Muscle of leg (tissue), 11 donors: ENCODE data around the gene GAPT. TPM values are rescaled to one million over a fixed set of nuclear protein-coding genes. Genes with fewer than 3 reads are reported as not detected.
"Not testable (repeated sequence)": the region's sequence is repeated elsewhere in the genome, so short reads cannot be mapped to it uniquely, and the experiment has no call there.

Source experiments
- DNase-seq: peaks from one replicate; pipeline ENCODE4 v3.0.0; 2013
- H3K27ac ChIP-seq: one replicate; pipeline ENCODE4 v1.5.1; 2013; ENCODE audit warnings: mild to moderate bottlenecking, low read length, control low read depth
- H3K27me3 ChIP-seq: one replicate; pipeline ENCODE4 v1.6.1; 2013; ENCODE audit warnings: low read length; ENCODE audit not compliant: control insufficient read depth, insufficient read depth
- H3K36me3 ChIP-seq: one replicate; pipeline ENCODE4 v1.6.1; 2013; ENCODE audit warnings: low read length; ENCODE audit not compliant: control insufficient read depth, insufficient read depth
- H3K4me1 ChIP-seq: one replicate; pipeline ENCODE4 v1.6.1; 2013; ENCODE audit warnings: low read length; ENCODE audit not compliant: control insufficient read depth, insufficient read depth
- H3K4me3 ChIP-seq: one replicate; pipeline ENCODE4 v1.5.1; 2013; ENCODE audit warnings: low read length, control low read depth
- H3K9me3 ChIP-seq: replicated peaks from 2 replicates; pipeline ENCODE4 v1.6.1; 2013; ENCODE audit warnings: low read depth, low read length; ENCODE audit not compliant: control insufficient read depth
- WGBS: methylation state at CpG from one replicate; pipeline ENCODE4 v1.1.5; 2013; ENCODE audit warnings: missing lambda C conversion rate; ENCODE audit not compliant: insufficient coverage; 5-methylcytosine and 5-hydroxymethylcytosine counted together
- polyA plus RNA-seq, 8 donors: library from polyadenylated mRNA; unstranded; fragments of 120-200 nt; gene quantifications; one replicate each; pipeline versions ENCODE4 v1.2.1 to v1.2.3, GENCODE V29; 2013; ENCODE audit warnings: inconsistent platforms in 1 of 8, low replicate concordance in 1 of 8; ENCODE audit not compliant: insufficient read length in 8 of 8, insufficient read depth in 1 of 8
- total RNA-seq: library from RNA; stranded (reverse); fragments of 120-200 nt; gene quantifications from one replicate; pipeline ENCODE4 v1.2.4, GENCODE V29; 2013

The GAPT gene
- total and polyA plus RNA-seq, 9 donors = 0.44 to 0.96 (median 0.76) TPM

- 83% methylated on average over 3 of the region's 9 CpGs for WGBS
- H3K9me3 ChIP-seq, H3K4me1 ChIP-seq, H3K36me3 ChIP-seq, DNase-seq, H3K27ac ChIP-seq, H3K27me3 ChIP-seq, H3K4me3 ChIP-seq: not testable (repeated sequence)
These were observed 50.7 kb downstream of the GAPT start for GRCh38 chr5:58541935-58542334.

DNA sequence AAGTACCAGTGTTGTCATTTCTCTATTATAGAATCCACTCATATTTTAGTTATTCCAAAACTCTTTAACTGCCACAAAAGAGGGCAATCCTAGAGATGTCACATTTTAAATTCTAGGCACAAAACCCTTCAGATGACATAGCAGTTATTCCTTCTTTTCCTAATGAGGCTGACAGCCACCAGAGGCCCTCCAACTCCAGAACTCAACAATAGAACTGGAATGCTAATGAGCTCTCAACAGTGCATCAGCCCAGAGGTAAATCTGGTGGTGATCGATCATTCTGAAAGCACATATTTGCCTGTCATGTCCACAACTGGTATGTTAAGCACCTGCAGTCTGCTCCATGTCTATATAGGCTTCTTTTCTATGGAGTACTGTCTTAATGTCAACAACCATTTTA is 51.5 kb downstream of the GAPT start:
- Histone ChIP-seq H3K4me1 (no peaks in the 10 kb centered on the region), H3K36me3 (no peaks in the 10 kb centered on the region), H3K9me3 (no peaks in the 10 kb centered on the region), H3K27ac (no peak overlapping the region), H3K4me3 (no peak overlapping the region), H3K27me3 (no peaks in the 10 kb centered on the region)
- 100% methylated on average over 1 of the region's 1 CpG for WGBS
- DNase-seq = no peak

GRCh38 chr5:58543723-58544122 is 52.5 kb downstream of the GAPT start:
- Histone ChIP-seq H3K4me3 (no peak overlapping the region), H3K27ac (no peak overlapping the region), H3K4me1 (no peaks in the 10 kb centered on the region), H3K27me3 (no peaks in the 10 kb centered on the region), H3K9me3 (no peaks in the 10 kb centered on the region), H3K36me3 (no peaks in the 10 kb centered on the region)
- WGBS = 86% methylated on average over 1 of the region's 2 CpGs
- DNase-seq = no peak

DNA sequence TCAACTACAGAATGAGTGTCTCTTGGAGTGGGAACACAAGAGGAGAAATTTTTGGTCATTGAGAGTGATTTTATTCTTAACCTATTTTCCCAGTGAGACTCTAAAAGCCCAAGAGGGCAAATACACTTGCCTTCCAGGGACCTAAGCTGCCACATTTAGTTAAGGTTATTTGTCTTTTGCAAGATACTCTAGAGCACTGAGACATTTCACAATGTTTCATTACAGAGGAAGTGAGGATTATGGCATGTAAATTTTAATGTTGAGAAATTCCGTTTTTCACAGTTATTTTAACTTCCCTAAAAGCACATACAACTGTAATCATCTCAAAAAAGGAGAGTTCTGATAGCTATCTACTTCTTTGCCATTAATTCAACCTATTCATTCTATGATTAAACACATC is 53.0 kb downstream of the GAPT start:
- Histone ChIP-seq H3K27me3 (no peaks in the 10 kb centered on the region), H3K27ac (no peak overlapping the region), H3K4me3 (no peak overlapping the region), H3K9me3 (no peaks in the 10 kb centered on the region), H3K4me1 (no peaks in the 10 kb centered on the region), H3K36me3 (no peaks in the 10 kb centered on the region)
- DNase-seq = peak; percentile 24
- no CpG with 5 or more reads among the region's 1 CpG for WGBS

GRCh38 chr5:58544926-58545325 is 53.7 kb downstream of the GAPT start:
- no peak overlapping the region for H3K27ac ChIP-seq
- WGBS = no CpG with 5 or more reads among the region's 2 CpGs
- no peaks in the 10 kb centered on the region for H3K27me3 ChIP-seq
- H3K4me3 ChIP-seq = no peak overlapping the region
- no peak for DNase-seq
- no peaks in the 10 kb centered on the region for H3K36me3 ChIP-seq
- H3K9me3 ChIP-seq = no peaks in the 10 kb centered on the region
- no peaks in the 10 kb centered on the region for H3K4me1 ChIP-seq

- no peaks in the 10 kb centered on the region for H3K27me3 ChIP-seq
- H3K27ac ChIP-seq = no peak overlapping the region
- H3K36me3 ChIP-seq = no peaks in the 10 kb centered on the region
- H3K9me3 ChIP-seq = no peaks in the 10 kb centered on the region
- peak; percentile 3 for DNase-seq
- H3K4me1 ChIP-seq = no peaks in the 10 kb centered on the region
- H3K4me3 ChIP-seq = no peak overlapping the region
These were observed 54.7 kb downstream of the GAPT start for GRCh38 chr5:58545912-58546311.

Other genes starting within 250 kb of the GAPT start
- gene PLK2, start 31.3 kb upstream of the GAPT start, total RNA-seq = 103 TPM
- 100 to 1,000 TPM in 1 of 8 donors, 10 to 100 TPM in 7; 66.9 to 101 (median 81.2) TPM for gene PLK2, start 31.3 kb upstream of the GAPT start, polyA plus RNA-seq
- gene RAB3C, start 91.6 kb downstream of the GAPT start, total RNA-seq = 0.13 TPM
- gene RAB3C, start 91.6 kb downstream of the GAPT start, polyA plus RNA-seq = under 1 TPM; 0.07 to 0.69 (median 0.24) TPM